ENCODE results near the gene HNF1A. TPM values are rescaled to one million over a fixed set of nuclear protein-coding genes. Genes with fewer than 3 reads are reported as not detected.

Gene HNF1A
- total and polyA plus RNA-seq, 2 of the 13 experiments (the other 11 are each of a cell fraction or from before 2014, with no cell fraction given) = 13.4 to 34.7 TPM

DNA sequence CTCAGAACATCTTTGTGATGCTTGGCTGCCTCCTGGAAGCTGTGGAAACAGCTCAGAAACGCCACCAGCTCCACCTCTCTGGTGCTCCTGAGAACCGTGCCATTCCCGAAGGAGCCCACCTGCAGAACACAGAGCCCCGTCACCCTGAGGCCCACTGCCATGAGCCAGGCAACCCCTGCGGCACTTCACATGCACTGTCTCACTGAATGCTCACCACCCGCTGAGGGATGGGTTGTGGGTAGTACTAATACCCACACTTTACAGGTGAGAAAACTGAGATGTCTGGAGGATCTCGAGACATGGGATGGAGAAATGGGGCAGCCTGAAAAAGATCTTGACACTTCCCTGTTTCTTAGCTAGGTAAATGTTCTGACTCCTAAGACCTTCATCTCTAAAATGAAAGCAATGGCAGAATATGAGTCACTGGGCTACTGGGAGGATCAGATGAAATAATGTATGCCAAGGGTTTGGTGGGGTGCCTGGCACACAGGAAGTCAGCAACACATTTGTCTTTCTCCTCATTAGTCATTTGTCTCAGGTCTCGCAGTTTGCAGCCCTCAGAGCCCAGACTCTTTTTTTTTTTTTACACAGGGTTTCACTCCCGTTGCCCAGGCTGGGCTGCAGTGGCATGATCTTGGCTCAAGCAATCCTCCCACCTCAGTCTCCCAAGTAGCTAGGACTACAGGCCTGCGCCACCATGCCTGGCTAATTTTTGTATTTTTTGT lies 55.4 kb downstream of the HNF1A start:
- no peak for FAIRE-seq
- peaks cover 0 to 11% of the 10 kb centered on the region in 2 experiments; a peak in 2 of 5 replicates for H3K27me3 ChIP-seq (ENCODE audit: control insufficient read depth in 1 of 2, insufficient read depth in 2 of 2, low read length in 2 of 2)
- peaks cover 23% of the 10 kb centered on the region for H3K4me1 ChIP-seq (ENCODE audit: insufficient read depth, low read length)
- ChIA-PET POLR2A (no interaction called here), CTCF (ENCODE audit: low intra/inter-chr PET ratio, low total read pairs) (no interaction called here)
- H3K79me2 ChIP-seq (ENCODE audit: insufficient read depth, low read length) = no peaks in the 10 kb centered on the region
- ATAC-seq = no peak
- no peaks in the 10 kb centered on the region for H3K36me3 ChIP-seq (replicated peaks in 1 of 2; ENCODE audit: control insufficient read depth in 1 of 2, insufficient read depth in 2 of 2, low read length in 2 of 2)
- no peak overlapping the region for H2AFZ ChIP-seq (ENCODE audit: low read length)
- no peak overlapping the region for H3K4me2 ChIP-seq (ENCODE audit: low read depth, low read length)
- WGBS (ENCODE audit: low lambda C conversion rate) = 58% methylated on average over 9 of the region's 10 CpGs
- no peak overlapping the region for H3K4me3 ChIP-seq (replicated peaks in 1 of 3; ENCODE audit: insufficient read depth in 1 of 3, low read depth in 2 of 3, low read length in 3 of 3)
- BruUV-seq (replicated peaks) = no TSS peak
- H3K9me3 ChIP-seq (ENCODE audit: low read length) = no peaks in the 10 kb centered on the region
- no peaks in the 10 kb centered on the region for H4K20me1 ChIP-seq (ENCODE audit: insufficient read depth, low read length)
- DNase-seq (ENCODE audit: low spot score) = no peak
- no peak for TF ChIP-seq SAFB2 (CRISPR knock-in tag; IDR thresholded peaks at IDR 0.05; ENCODE audit: borderline replicate concordance, low read depth)
- TF ChIP-seq ARID2 (CRISPR knock-in tag; IDR thresholded peaks at IDR 0.05; ENCODE audit: borderline replicate concordance) = no peak
- no peak for TF ChIP-seq THAP8 (CRISPR knock-in tag; IDR thresholded peaks at IDR 0.05; ENCODE audit: borderline replicate concordance)
- TF ChIP-seq ZNF253 (CRISPR knock-in tag; IDR thresholded peaks at IDR 0.05; ENCODE audit: borderline replicate concordance) = no peak
- TF ChIP-seq RNF2 (conservative IDR thresholded peaks at IDR 0.05; ENCODE audit: low read depth) = no peak
- H3K27ac ChIP-seq (ENCODE audit: extremely low read length, insufficient read depth, low read length) = no peak overlapping the region
- intact Hi-C loops (cut with micrococcal nuclease; ENCODE audit: unreplicated experiment) = no loop called here
- in situ Hi-C loops (cut with HindIII; ENCODE audit: extremely low pct_ligation_motif_present, low pct_unique_long_range_greater_than_20kb) = no loop called here
- no peak overlapping the region for H3K9ac ChIP-seq (ENCODE audit: insufficient read depth, low read depth, low read length)

DNA sequence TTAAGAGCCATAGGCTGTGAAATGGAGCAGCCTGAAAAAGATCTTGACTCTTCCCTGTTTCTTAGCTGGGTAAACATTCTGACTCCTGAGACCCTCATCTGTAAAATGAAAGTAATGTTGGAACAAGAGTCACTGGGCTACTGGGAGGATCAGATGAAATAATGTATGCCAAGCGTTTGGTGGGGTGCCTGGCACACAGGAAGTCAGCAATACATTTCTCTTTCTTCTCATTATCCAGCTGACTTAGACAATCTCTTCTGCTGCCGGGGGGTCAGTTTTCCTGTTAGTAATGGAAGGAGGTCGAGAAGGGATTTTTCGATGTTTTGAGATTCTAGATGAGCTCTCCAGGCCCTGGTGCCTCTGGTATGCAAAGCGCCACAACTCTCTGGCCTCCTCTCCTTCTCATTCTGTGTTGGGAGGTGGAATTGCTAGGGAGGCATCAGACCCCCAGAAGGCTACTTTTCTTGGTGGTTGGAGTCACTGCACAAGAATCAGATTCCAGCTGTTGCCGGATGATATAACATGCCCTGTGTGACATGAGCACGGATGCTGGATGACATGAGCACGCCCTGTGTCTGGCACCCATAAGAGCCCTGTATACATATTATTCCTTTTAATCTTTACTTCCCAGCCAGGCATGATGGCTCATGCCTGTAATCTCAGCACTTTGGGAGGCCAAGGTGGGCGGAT lies 56.4 kb downstream of the HNF1A start:
- BruUV-seq (replicated peaks) = no TSS peak
- TF ChIP-seq ZNF75D (CRISPR knock-in tag; IDR thresholded peaks at IDR 0.05; ENCODE audit: borderline replicate concordance) (no peak), ETS1 (CRISPR knock-in tag; IDR thresholded peaks at IDR 0.05) (no peak), CREB1 (IDR thresholded peaks at IDR 0.05) (no peak), CREB1 (CRISPR knock-in tag; IDR thresholded peaks at IDR 0.05) (no peak)
- TF ChIP-seq, protein P1, sequence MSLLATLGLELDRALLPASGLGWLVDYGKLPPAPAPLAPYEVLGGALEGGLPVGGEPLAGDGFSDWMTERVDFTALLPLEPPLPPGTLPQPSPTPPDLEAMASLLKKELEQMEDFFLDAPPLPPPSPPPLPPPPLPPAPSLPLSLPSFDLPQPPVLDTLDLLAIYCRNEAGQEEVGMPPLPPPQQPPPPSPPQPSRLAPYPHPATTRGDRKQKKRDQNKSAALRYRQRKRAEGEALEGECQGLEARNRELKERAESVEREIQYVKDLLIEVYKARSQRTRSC (CRISPR knock-in tag; IDR thresholded peaks at IDR 0.05; ENCODE audit: low read depth) = no peak

More for the DNA sequence above, 56.4 kb downstream of the HNF1A start:
- DNase-seq (ENCODE audit: low spot score) = no peak
- Histone ChIP-seq H3K4me3 (replicated peaks in 1 of 3; ENCODE audit: insufficient read depth in 1 of 3, low read depth in 2 of 3, low read length in 3 of 3) (no peak overlapping the region), H4K20me1 (ENCODE audit: insufficient read depth, low read length) (no peaks in the 10 kb centered on the region), H3K79me2 (ENCODE audit: insufficient read depth, low read length) (no peaks in the 10 kb centered on the region), H3K27me3 (ENCODE audit: control insufficient read depth in 1 of 2, insufficient read depth in 2 of 2, low read length in 2 of 2) (peaks cover 0 to 12% of the 10 kb centered on the region in 2 experiments; a peak in 2 of 5 replicates), H3K4me2 (ENCODE audit: low read depth, low read length) (peak overlapping the region; percentile 27; the same call in 1 of the 2 replicates), H2AFZ (ENCODE audit: low read length) (no peak overlapping the region), H3K27ac (ENCODE audit: extremely low read length, insufficient read depth, low read length) (no peak overlapping the region), H3K9me3 (ENCODE audit: low read length) (no peaks in the 10 kb centered on the region), H3K4me1 (ENCODE audit: insufficient read depth, low read length) (peaks cover 28% of the 10 kb centered on the region), H3K36me3 (replicated peaks in 1 of 2; ENCODE audit: control insufficient read depth in 1 of 2, insufficient read depth in 2 of 2, low read length in 2 of 2) (no peaks in the 10 kb centered on the region), H3K9ac (ENCODE audit: insufficient read depth, low read depth, low read length) (no peak overlapping the region)
- intact Hi-C loops (cut with micrococcal nuclease; ENCODE audit: unreplicated experiment) = no loop called here
- no peak for FAIRE-seq
- ChIA-PET POLR2A (no interaction called here), CTCF (ENCODE audit: low intra/inter-chr PET ratio, low total read pairs) (no interaction called here)
- no peak for ATAC-seq
- in situ Hi-C loops (cut with HindIII; ENCODE audit: extremely low pct_ligation_motif_present, low pct_unique_long_range_greater_than_20kb) = no loop called here
- 28% methylated on average over 9 of the region's 9 CpGs for WGBS (ENCODE audit: low lambda C conversion rate)

All from HepG2 (cell line).